MM.1S (cell line): ENCODE data around the gene ARHGAP23.
"Not testable (repeated sequence)": the region's sequence is repeated elsewhere in the genome, so short reads cannot be mapped to it uniquely, and the experiment has no call there.

ENCODE experiments used
- DNase-seq: peaks from one replicate; pipeline ENCODE4 v3.0.0-alpha.2; 2015
- H2AFZ ChIP-seq: fragments of 300-600 bp; sonication (generic); 2 replicates; pipeline ENCODE4 v1.6.0; 2016; ENCODE audit warnings: antibody characterized with exemption, low read length
- H3F3A ChIP-seq: fragments of 300-600 bp; sonication (generic); 2 replicates; pipeline ENCODE4 v1.6.1; 2016; ENCODE audit warnings: mild to moderate bottlenecking, antibody characterized with exemption, low read length, moderate library complexity, mixed read lengths; ENCODE audit not compliant: insufficient read depth
- H3K27ac ChIP-seq: fragments of 300-600 bp; sonication (generic); 2 replicates; pipeline ENCODE4 v1.5.1; 2016; ENCODE audit warnings: mild to moderate bottlenecking, low read length
- H3K27me3 ChIP-seq: fragments of 300-600 bp; sonication (generic); replicated peaks from 2 replicates; pipeline ENCODE4 v1.6.0; 2016; ENCODE audit warnings: low read length; ENCODE audit not compliant: insufficient read depth
- H3K36me3 ChIP-seq: fragments of 300-600 bp; sonication (generic); replicated peaks from 2 replicates; pipeline ENCODE4 v1.6.1; 2016; ENCODE audit warnings: mild to moderate bottlenecking, low read length, mixed read lengths; ENCODE audit not compliant: insufficient read depth
- H3K4me1 ChIP-seq: fragments of 300-600 bp; sonication (generic); 2 replicates; pipeline ENCODE4 v1.6.1; 2016; ENCODE audit warnings: low read length, mixed read lengths
- H3K4me2 ChIP-seq: fragments of 300-600 bp; sonication (generic); 2 replicates; pipeline ENCODE4 v1.6.0; 2016; ENCODE audit warnings: low read depth, low read length
- H3K4me3 ChIP-seq: fragments of 300-600 bp; sonication (generic); 2 replicates; pipeline ENCODE4 v1.5.1; 2016; ENCODE audit warnings: low read length, mixed read lengths
- H3K79me2 ChIP-seq: fragments of 300-600 bp; sonication (generic); 2 replicates; pipeline ENCODE4 v1.6.1; 2016; ENCODE audit warnings: mixed run types, low read length, mixed read lengths
- H3K9ac ChIP-seq: fragments of 300-600 bp; sonication (generic); 2 replicates; pipeline ENCODE4 v1.6.1; 2016; ENCODE audit warnings: low read length, mixed read lengths
- H3K9me2 ChIP-seq: fragments of 300-600 bp; sonication (generic); replicated peaks from 2 replicates; pipeline ENCODE4 v1.6.1; 2016; ENCODE audit warnings: mild to moderate bottlenecking, low read length, mixed read lengths; ENCODE audit not compliant: insufficient read depth
- H3K9me3 ChIP-seq: fragments of 300-600 bp; sonication (generic); replicated peaks from 2 replicates; pipeline ENCODE4 v1.6.1; 2016; ENCODE audit warnings: mild to moderate bottlenecking, low read length, mixed read lengths; ENCODE audit not compliant: insufficient read depth
- H4K20me1 ChIP-seq: fragments of 300-600 bp; sonication (generic); 2 replicates; pipeline ENCODE4 v1.6.1; 2016; ENCODE audit warnings: mild to moderate bottlenecking, low read length, moderate library complexity, mixed read lengths; ENCODE audit not compliant: insufficient read depth
- EZH2 ChIP-seq: fragments of 300-600 bp; sonication (generic); optimal IDR thresholded peaks from 2 replicates; pipeline ENCODE3; 2017; ENCODE audit warnings: low read depth, mild to moderate bottlenecking, antibody characterized with exemption, low read length, mixed read lengths
- EZH2phosphoT487 ChIP-seq: fragments of 300-600 bp; sonication (generic); IDR thresholded peaks from 2 replicates; pipeline ENCODE4 v1.6.1; 2018; ENCODE audit warnings: antibody characterized with exemption, low read length
- TF ChIP-seq, protein P1 (sequence below): fragments of 300-600 bp; sonication (generic); IDR thresholded peaks from 2 replicates; pipeline ENCODE4 v1.5.1; 2016; ENCODE audit warnings: antibody characterized with exemption, low read length, mixed read lengths

Gene ARHGAP23

DNA sequence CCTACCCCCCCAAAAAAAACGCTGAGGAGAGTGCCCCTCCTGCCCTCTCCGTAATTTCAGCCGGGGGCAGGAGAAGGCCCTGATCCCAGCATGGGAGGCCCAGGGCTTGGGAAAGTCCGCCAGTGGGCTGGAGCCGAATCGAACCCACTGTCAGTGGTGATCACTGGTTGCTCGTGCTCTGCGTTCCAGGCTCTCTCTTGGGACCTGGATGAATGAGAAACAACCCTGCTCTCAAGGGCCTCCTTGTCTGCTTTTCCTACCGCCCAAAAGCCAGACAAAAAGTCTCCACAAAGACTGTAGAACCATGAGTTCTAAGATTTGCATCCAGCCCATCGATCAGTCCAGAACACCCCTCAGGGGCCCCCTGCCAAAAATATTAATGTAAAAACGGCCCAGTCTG, 8.1 kb downstream of the ARHGAP23 start:
- no peaks in the 10 kb centered on the region for H3K27me3 ChIP-seq
- no peaks in the 10 kb centered on the region for H4K20me1 ChIP-seq
- H3K36me3 ChIP-seq, result no peaks in the 10 kb centered on the region
- TF ChIP-seq EZH2phosphoT487, result no peak
- TF ChIP-seq, protein P1, sequence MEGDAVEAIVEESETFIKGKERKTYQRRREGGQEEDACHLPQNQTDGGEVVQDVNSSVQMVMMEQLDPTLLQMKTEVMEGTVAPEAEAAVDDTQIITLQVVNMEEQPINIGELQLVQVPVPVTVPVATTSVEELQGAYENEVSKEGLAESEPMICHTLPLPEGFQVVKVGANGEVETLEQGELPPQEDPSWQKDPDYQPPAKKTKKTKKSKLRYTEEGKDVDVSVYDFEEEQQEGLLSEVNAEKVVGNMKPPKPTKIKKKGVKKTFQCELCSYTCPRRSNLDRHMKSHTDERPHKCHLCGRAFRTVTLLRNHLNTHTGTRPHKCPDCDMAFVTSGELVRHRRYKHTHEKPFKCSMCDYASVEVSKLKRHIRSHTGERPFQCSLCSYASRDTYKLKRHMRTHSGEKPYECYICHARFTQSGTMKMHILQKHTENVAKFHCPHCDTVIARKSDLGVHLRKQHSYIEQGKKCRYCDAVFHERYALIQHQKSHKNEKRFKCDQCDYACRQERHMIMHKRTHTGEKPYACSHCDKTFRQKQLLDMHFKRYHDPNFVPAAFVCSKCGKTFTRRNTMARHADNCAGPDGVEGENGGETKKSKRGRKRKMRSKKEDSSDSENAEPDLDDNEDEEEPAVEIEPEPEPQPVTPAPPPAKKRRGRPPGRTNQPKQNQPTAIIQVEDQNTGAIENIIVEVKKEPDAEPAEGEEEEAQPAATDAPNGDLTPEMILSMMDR, result no peak
- TF ChIP-seq EZH2, result no peak
- H3K9me3 ChIP-seq, result no peaks in the 10 kb centered on the region
- no peak for DNase-seq
- H3K4me1 ChIP-seq, result peaks cover 11% of the 10 kb centered on the region
- no peaks in the 10 kb centered on the region for H3F3A ChIP-seq
- no peak overlapping the region for H2AFZ ChIP-seq
- no peak overlapping the region for H3K27ac ChIP-seq
- H3K4me2 ChIP-seq, result no peak overlapping the region
- peaks cover 97% of the 10 kb centered on the region for H3K79me2 ChIP-seq
- H3K9me2 ChIP-seq, result no peaks in the 10 kb centered on the region
- no peak overlapping the region for H3K9ac ChIP-seq
- no peak overlapping the region for H3K4me3 ChIP-seq

DNA sequence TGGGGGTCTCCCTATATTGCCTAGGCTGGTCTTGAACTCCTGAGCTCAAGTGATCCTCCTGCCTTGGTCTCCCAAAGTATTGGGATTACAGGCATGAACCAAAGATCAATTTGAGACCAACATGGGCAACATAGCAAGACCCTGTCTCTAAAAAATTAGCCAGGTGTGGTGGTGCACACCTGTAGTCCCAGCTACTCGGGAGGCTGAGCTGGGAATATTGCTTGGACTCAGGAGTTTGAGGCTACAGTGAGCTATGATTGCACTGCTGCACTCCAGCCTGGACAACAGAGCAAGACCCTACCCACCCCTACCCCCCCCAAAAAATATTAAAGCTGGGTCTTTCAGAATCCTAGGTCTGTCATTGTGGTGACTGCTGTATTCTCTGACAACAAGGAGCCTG, 9.0 kb downstream of the ARHGAP23 start:
- not testable (repeated sequence) for H2AFZ ChIP-seq, H3K9ac ChIP-seq, H3K9me3 ChIP-seq, H3K36me3 ChIP-seq, H4K20me1 ChIP-seq, H3F3A ChIP-seq, H3K27me3 ChIP-seq, DNase-seq, H3K9me2 ChIP-seq, H3K4me3 ChIP-seq, H3K27ac ChIP-seq, H3K4me2 ChIP-seq
- peaks cover 97% of the 10 kb centered on the region for H3K79me2 ChIP-seq
- H3K4me1 ChIP-seq, result peaks cover 16% of the 10 kb centered on the region

DNA sequence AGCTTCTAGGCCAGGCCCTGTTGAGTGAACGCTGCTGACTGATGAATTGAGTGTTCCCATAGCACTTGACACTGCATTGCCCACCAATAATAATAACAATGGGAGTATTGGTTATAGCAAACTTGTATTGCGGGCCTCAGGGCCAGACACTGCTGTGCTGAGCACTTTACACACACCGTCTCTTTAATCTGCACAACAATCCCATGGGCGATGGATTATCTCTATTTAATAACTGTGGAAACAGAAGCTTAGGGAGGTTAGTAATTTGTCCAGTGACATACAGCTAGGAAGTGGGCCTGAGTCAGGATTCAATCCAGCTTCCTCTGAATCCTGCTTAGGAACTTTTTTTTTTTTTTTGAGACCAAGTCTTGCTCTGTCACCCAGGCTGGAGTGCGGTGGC, 11.2 kb downstream of the ARHGAP23 start:
- Histone ChIP-seq H3K9me3 (no peaks in the 10 kb centered on the region), H3K4me1 (peaks cover 34% of the 10 kb centered on the region), H2AFZ (no peak overlapping the region), H3K9me2 (no peaks in the 10 kb centered on the region), H3F3A (peaks cover 16% of the 10 kb centered on the region), H3K4me3 (no peak overlapping the region), H3K36me3 (no peaks in the 10 kb centered on the region), H4K20me1 (no peaks in the 10 kb centered on the region), H3K79me2 (peaks cover 91% of the 10 kb centered on the region), H3K9ac (no peak overlapping the region), H3K27ac (no peak overlapping the region), H3K27me3 (no peaks in the 10 kb centered on the region), H3K4me2 (no peak overlapping the region)
- no peak for DNase-seq
- no peak for TF ChIP-seq EZH2phosphoT487
- TF ChIP-seq EZH2, result no peak
- TF ChIP-seq, protein P1, result no peak

DNA sequence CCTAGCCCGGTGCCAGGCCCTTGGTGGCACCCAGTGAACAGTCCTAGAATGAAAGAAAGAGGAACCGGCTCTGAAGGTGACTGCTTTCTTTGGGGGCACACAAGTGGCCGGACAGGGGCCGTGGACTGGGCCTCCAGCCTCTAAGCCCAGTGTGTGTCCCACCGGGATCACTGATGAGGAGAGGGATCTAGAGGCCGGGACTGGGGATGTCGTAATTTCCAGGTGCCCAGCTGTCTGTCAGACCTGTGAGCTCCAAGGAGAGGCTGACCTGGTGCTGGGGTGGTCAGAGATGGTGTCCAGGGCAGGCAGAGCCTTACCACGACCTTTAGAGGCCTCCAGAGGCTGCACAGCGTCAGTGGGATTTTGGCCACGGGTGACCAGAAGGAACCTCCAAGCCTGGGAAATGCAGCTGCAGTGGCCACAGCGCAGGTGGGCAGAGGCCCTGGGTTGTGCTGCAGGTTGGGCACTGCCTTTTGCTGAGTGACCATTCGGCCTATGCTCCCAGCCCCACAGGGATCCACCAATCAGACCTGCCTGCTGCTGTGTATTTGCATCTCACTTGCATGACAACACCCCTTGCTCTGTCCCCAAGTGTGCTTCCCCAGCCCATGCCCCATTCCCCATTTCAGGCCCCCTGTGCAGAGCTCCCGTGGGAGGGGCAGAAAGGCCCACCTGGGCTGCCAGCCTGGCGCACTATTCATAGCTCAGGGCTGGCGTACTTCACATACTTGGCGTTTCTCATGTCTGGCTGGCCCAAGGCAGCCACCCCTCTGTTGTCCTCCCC, 12.5 kb downstream of the ARHGAP23 start:
- Histone ChIP-seq H3K9me3 (no peaks in the 10 kb centered on the region), H3F3A (peaks cover 16% of the 10 kb centered on the region), H4K20me1 (no peaks in the 10 kb centered on the region), H3K27me3 (no peaks in the 10 kb centered on the region), H3K9me2 (no peaks in the 10 kb centered on the region), H2AFZ (no peak overlapping the region), H3K4me1 (peaks cover 36% of the 10 kb centered on the region), H3K36me3 (no peaks in the 10 kb centered on the region), H3K9ac (no peak overlapping the region), H3K27ac (no peak overlapping the region), H3K4me2 (no peak overlapping the region), H3K79me2 (peaks cover 90% of the 10 kb centered on the region), H3K4me3 (no peak overlapping the region)
- no peak for DNase-seq
- TF ChIP-seq EZH2 (no peak), EZH2phosphoT487 (no peak)
- TF ChIP-seq, protein P1, result no peak
